K562 (cell line): ENCODE results near the gene ISCA1. TPM values are rescaled to one million over a fixed set of nuclear protein-coding genes. Genes with fewer than 3 reads are reported as not detected.

ENCODE experiments used
- ARHGAP35 ChIP-seq: fragments of 450-650 bp; IDR thresholded peaks from 2 replicates; pipeline ENCODE4 v1.6.1; 2018; ENCODE audit not compliant: partially characterized antibody
- ASH1L ChIP-seq: fragments of 450-650 bp; IDR thresholded peaks from 2 replicates; pipeline ENCODE4 v1.6.1; 2018; ENCODE audit warnings: borderline replicate concordance, mild to moderate bottlenecking, low read depth; ENCODE audit not compliant: partially characterized antibody
- CREM ChIP-seq: IDR thresholded peaks from 2 replicates; pipeline ENCODE4 v1.6.1; 2014; ENCODE audit warnings: antibody characterized with exemption, low read depth
- DMBX1 ChIP-seq: fragments of 250-450 bp; sonication (Bioruptor Pico); IDR thresholded peaks from 2 replicates; pipeline ENCODE4 v1.8.0; 2022; ENCODE audit warnings: inconsistent platforms, mild to moderate bottlenecking, moderate library complexity, borderline replicate concordance
- ETV1 ChIP-seq: fragments of 450-650 bp; conservative IDR thresholded peaks from 2 replicates; pipeline ENCODE4 v1.6.1; 2016; ENCODE audit warnings: missing genetic modification characterization, control low read depth, low read depth, missing compliant biosample characterization
- ETV6 ChIP-seq, 3 experiments: fragments of 150-350 bp in 1 of 3; sonication (generic) in 1 of 3; formaldehyde crosslinking in 1 of 3; IDR thresholded peaks; 2 replicates each; pipeline versions ENCODE4 v1.6.1 to v1.8.0; 2014 to 2022; ENCODE audit warnings: borderline replicate concordance in 2 of 3, low read depth in 2 of 3, antibody characterized with exemption in 1 of 3, low read length in 1 of 3, mild to moderate bottlenecking in 1 of 3, missing genetic modification reagents in 1 of 3
- FOXA3 ChIP-seq, 2 experiments: fragments of 450-650 bp in 1 of 2; sonication (generic) in 1 of 2; formaldehyde crosslinking; IDR thresholded peaks in 1 of 2; conservative IDR thresholded peaks in 1 of 2; 2 replicates each; pipeline versions ENCODE4 v1.4.0 to v1.8.0; 2020 to 2022; ENCODE audit warnings: mild to moderate bottlenecking in 2 of 2, missing genetic modification reagents in 1 of 2
- POLR3G ChIP-seq: IDR thresholded peaks from 2 replicates; pipeline ENCODE4 v1.6.1; 2011; ENCODE audit not compliant: insufficient read length, insufficient replicate concordance; ENCODE audit errors: extremely low read depth
- PPARD ChIP-seq: fragments of 250-450 bp; sonication (Bioruptor Pico); IDR thresholded peaks from 2 replicates; pipeline ENCODE4 v1.8.0; 2022; ENCODE audit warnings: inconsistent platforms, mild to moderate bottlenecking, moderate library complexity
- RFX1 ChIP-seq: fragments of 450-650 bp; IDR thresholded peaks from 2 replicates; pipeline ENCODE4 v1.6.1; 2016; ENCODE audit warnings: mild to moderate bottlenecking, moderate library complexity
- SP1 ChIP-seq: sonication (generic); formaldehyde crosslinking; IDR thresholded peaks from 2 replicates; pipeline ENCODE4 v1.8.1; 2022; ENCODE audit warnings: mild to moderate bottlenecking, missing genetic modification reagents
- TBP ChIP-seq: optimal IDR thresholded peaks from 2 replicates; pipeline ENCODE3; 2011; ENCODE audit warnings: low read depth, low read length, improper control_type of control experiment
- XRCC3 ChIP-seq: fragments of 450-650 bp; IDR thresholded peaks from 2 replicates; pipeline ENCODE4 v1.6.1; 2017; ENCODE audit warnings: mild to moderate bottlenecking, moderate library complexity
- ZNF274 ChIP-seq: IDR thresholded peaks from 2 replicates; pipeline ENCODE4 v1.6.1; 2011; ENCODE audit warnings: low read depth, mild to moderate bottlenecking, low read length, moderate library complexity, borderline replicate concordance
- ZNF282 ChIP-seq: sonication (generic); formaldehyde crosslinking; IDR thresholded peaks from 2 replicates; pipeline ENCODE4 v1.8.1; 2023; ENCODE audit warnings: missing genetic modification reagents
- ZNF583 ChIP-seq: fragments of 250-450 bp; sonication (Bioruptor Pico); IDR thresholded peaks from 2 replicates; pipeline ENCODE4 v1.4.0; 2020
- ZNF77 ChIP-seq: fragments of 250-450 bp; sonication (Bioruptor Pico); IDR thresholded peaks from 2 replicates; pipeline ENCODE4 v1.5.0; 2020
- polyA plus RNA-seq, 8 experiments: library from polyadenylated mRNA; depleted of rRNA in 4 of 8; stranded (reverse) in 5 of 8; unstranded in 3 of 8; fragments of >200 nt; fragmentation: Nextera tagmentation in 2 of 8; fragmentation: Illumina TruSeq in 1 of 8; extraction: Ambion mirVana in 2 of 8; extraction: Trizol in 1 of 8; gene quantifications; 2 replicates each; pipeline versions ENCODE4 v1.2.1 to v1.2.3, GENCODE V29; 2011 to 2014; ENCODE audit warnings: inconsistent platforms in 1 of 8, missing spikeins in 1 of 8
- total RNA-seq, 7 experiments: library from RNA; depleted of rRNA in 6 of 7; stranded (reverse); fragments of >200 nt in 6 of 7; fragmentation: Illumina TruSeq in 2 of 7; extraction: Trizol in 2 of 7; gene quantifications; 2 replicates each; pipeline versions ENCODE4 v1.2.1 to v1.2.3, GENCODE V29; 2011 to 2021; ENCODE audit warnings: low replicate concordance in 1 of 7
- TF ChIP-seq, protein P1 (sequence below), 2 experiments: fragments of 450-650 bp; conservative IDR thresholded peaks; 2 replicates each; pipeline ENCODE4 v1.6.1; 2017; ENCODE audit warnings: mild to moderate bottlenecking in 2 of 2, moderate library complexity in 2 of 2
- TF ChIP-seq, protein P2 (sequence below): fragments of 450-650 bp; formaldehyde crosslinking; IDR thresholded peaks from 2 replicates; pipeline ENCODE4 v1.4.0; 2022; ENCODE audit warnings: missing genetic modification characterization
- TF ChIP-seq, protein P3 (sequence below): fragments of 450-650 bp; IDR thresholded peaks from 2 replicates; pipeline ENCODE4 v1.7.0; 2016; ENCODE audit warnings: borderline replicate concordance
- TF ChIP-seq, protein P4 (sequence below), 2 experiments: fragments of 450-650 bp in 1 of 2; sonication (generic) in 1 of 2; formaldehyde crosslinking in 1 of 2; IDR thresholded peaks in 1 of 2; conservative IDR thresholded peaks in 1 of 2; 2 replicates each; pipeline versions ENCODE4 v1.6.1 to v1.8.1; 2016 to 2023; ENCODE audit warnings: mild to moderate bottlenecking in 2 of 2, moderate library complexity in 2 of 2, inconsistent platforms in 1 of 2, missing genetic modification reagents in 1 of 2

The ISCA1 gene
- total and polyA plus RNA-seq, 9 of the 15 experiments (the other 6 are each of a cell fraction or from before 2014, with no cell fraction given): 6.5 to 27.1 (median 20.0) TPM

DNA sequence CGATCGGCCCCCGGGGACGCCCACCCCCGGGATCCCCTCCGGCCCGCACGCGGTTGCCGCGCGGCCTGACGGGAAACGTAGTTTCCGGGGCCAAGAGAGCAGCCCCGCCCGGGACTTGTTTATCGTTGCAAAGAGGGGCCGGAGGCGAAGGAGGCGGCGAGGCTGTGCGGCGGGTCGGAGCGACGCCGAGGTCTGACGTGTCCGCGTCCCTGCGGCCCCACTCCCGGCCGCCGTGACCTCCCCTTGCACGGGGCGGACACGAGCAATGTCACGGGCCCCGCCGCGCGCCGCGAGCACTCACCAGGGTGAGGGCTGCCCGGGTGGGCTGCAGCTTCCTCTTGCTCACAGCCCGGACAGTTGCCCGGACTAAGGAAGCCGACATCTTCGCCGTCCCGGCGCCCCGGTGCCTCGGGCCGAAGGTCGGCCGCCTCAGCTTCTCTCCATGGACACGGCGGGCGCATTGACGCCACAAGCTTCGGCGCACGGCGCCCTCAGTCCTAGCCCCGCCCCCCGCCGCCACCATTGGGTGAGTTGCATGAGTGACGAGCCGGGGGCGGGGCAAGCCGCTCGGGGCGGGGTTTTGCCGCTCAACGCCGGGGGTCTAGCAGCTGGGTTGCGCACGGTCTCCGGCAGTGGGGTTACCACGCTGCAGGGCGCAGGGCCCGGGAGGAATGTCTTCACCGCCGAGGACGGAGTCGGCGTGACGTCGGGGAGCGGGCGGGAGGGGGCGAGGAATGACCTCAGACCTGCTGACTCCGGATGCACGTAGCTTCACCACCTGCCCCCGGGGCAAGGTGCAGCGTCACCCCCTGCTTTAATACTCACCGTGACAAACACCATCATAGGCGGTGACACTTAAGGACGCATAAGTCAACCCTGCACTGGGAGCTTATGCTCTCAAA, at the start of gene ISCA1 (continued):
- no peak for TF ChIP-seq ZNF583 (CRISPR knock-in tag)
- TF ChIP-seq XRCC3: no peak
- TF ChIP-seq FOXA3 (CRISPR knock-in tag; conservative IDR thresholded peaks at IDR 0.05 in 1 of 2, IDR thresholded peaks at IDR 0.05 in 1 of 2): 0 out of 4 replicates have a peak, but pooled peaks of 1 of the 2 experiments have one; percentile 9
- TF ChIP-seq CREM: peak; percentile 81
- TF ChIP-seq, protein P1, sequence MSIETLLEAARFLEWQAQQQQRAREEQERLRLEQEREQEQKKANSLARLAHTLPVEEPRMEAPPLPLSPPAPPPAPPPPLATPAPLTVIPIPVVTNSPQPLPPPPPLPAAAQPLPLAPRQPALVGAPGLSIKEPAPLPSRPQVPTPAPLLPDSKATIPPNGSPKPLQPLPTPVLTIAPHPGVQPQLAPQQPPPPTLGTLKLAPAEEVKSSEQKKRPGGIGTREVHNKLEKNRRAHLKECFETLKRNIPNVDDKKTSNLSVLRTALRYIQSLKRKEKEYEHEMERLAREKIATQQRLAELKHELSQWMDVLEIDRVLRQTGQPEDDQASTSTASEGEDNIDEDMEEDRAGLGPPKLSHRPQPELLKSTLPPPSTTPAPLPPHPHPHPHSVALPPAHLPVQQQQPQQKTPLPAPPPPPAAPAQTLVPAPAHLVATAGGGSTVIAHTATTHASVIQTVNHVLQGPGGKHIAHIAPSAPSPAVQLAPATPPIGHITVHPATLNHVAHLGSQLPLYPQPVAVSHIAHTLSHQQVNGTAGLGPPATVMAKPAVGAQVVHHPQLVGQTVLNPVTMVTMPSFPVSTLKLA (conservative IDR thresholded peaks at IDR 0.05): peak; percentile 85 to 91
- peak; percentile 34; the same call in 1 of the 2 replicates for TF ChIP-seq RFX1
- no peak for TF ChIP-seq ASH1L
- TF ChIP-seq POLR3G: no peak
- TF ChIP-seq ZNF274: no peak
- TF ChIP-seq, protein P2, sequence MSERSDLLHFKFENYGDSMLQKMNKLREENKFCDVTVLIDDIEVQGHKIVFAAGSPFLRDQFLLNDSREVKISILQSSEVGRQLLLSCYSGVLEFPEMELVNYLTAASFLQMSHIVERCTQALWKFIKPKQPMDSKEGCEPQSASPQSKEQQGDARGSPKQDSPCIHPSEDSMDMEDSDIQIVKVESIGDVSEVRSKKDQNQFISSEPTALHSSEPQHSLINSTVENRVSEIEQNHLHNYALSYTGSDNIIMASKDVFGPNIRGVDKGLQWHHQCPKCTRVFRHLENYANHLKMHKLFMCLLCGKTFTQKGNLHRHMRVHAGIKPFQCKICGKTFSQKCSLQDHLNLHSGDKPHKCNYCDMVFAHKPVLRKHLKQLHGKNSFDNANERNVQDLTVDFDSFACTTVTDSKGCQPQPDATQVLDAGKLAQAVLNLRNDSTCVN (CRISPR knock-in tag): no peak
- TF ChIP-seq PPARD (CRISPR knock-in tag): no peak
- no peak for TF ChIP-seq ZNF77
- peak; percentile 75 for TF ChIP-seq SP1 (CRISPR knock-in tag)
- TF ChIP-seq, protein P3, sequence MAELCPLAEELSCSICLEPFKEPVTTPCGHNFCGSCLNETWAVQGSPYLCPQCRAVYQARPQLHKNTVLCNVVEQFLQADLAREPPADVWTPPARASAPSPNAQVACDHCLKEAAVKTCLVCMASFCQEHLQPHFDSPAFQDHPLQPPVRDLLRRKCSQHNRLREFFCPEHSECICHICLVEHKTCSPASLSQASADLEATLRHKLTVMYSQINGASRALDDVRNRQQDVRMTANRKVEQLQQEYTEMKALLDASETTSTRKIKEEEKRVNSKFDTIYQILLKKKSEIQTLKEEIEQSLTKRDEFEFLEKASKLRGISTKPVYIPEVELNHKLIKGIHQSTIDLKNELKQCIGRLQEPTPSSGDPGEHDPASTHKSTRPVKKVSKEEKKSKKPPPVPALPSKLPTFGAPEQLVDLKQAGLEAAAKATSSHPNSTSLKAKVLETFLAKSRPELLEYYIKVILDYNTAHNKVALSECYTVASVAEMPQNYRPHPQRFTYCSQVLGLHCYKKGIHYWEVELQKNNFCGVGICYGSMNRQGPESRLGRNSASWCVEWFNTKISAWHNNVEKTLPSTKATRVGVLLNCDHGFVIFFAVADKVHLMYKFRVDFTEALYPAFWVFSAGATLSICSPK: no peak
- no peak for TF ChIP-seq ZNF282
- TF ChIP-seq ARHGAP35: no peak
- TF ChIP-seq ETV6 (IDR thresholded peaks at IDR 0.05; ENCODE audit: borderline replicate concordance in 1 of 2, low read depth in 2 of 2, low read length in 1 of 2): no peak
- no peak for TF ChIP-seq ETV6 (CRISPR knock-in tag; IDR thresholded peaks at IDR 0.05; ENCODE audit: borderline replicate concordance)
- TF ChIP-seq DMBX1 (CRISPR knock-in tag): no peak
- TF ChIP-seq, protein P4, sequence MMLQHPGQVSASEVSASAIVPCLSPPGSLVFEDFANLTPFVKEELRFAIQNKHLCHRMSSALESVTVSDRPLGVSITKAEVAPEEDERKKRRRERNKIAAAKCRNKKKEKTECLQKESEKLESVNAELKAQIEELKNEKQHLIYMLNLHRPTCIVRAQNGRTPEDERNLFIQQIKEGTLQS (IDR thresholded peaks at IDR 0.05): no peak
- TF ChIP-seq, protein P4 (CRISPR knock-in tag; conservative IDR thresholded peaks at IDR 0.05): no peak
- TF ChIP-seq TBP: peak; percentile 91
- no peak; the same call in 1 of the 2 replicates for TF ChIP-seq ETV1 (tag)
